ENCODE results near the gene PAMR1.

GRCh38 chr11:35566181-35566580 lies 40.8 kb upstream of the PAMR1 start:
- no peak for TF ChIP-seq CTCF (IDR thresholded peaks at IDR 0.05)
- no peak for TF ChIP-seq POLR2A (IDR thresholded peaks at IDR 0.05)

Measured in ovary (tissue), 3 donors.